ENCODE results near the gene DCP2.
"Not testable (repeated sequence)": the region's sequence is repeated elsewhere in the genome, so short reads cannot be mapped to it uniquely, and the experiment has no call there.

DCP2 gene

GRCh38 chr5:112948458-112948857, 28.1 kb upstream of the DCP2 start:
- no peak overlapping the region for H3K9ac ChIP-seq (ENCODE audit: low read length in 5 of 5)
- no peak overlapping the region for H3K27ac ChIP-seq (ENCODE audit: low read depth, low read length)
- H3K36me3 ChIP-seq (ENCODE audit: control insufficient read depth in 5 of 5, insufficient read depth in 5 of 5, low read length in 5 of 5) = no peaks in the 10 kb centered on the region
- H3K4me1 ChIP-seq (ENCODE audit: control insufficient read depth in 5 of 5, insufficient read depth in 5 of 5, low read length in 5 of 5) = no peaks in the 10 kb centered on the region
- no peak overlapping the region for H3K4me3 ChIP-seq (ENCODE audit: low read depth in 1 of 5, low read length in 5 of 5)
- no peaks in the 10 kb centered on the region for H3K9me3 ChIP-seq (ENCODE audit: control insufficient read depth in 5 of 5, low read length in 5 of 5)
- H3K27me3 ChIP-seq (ENCODE audit: control insufficient read depth in 5 of 5, insufficient read depth in 4 of 5, low read length in 5 of 5) = no peaks in the 10 kb centered on the region

GRCh38 chr5:112951124-112951702, 25.4 kb upstream of the DCP2 start:
- H3K9ac ChIP-seq (ENCODE audit: low read length in 5 of 5) = no peak overlapping the region
- no peaks in the 10 kb centered on the region for H3K9me3 ChIP-seq (ENCODE audit: control insufficient read depth in 5 of 5, low read length in 5 of 5)
- no peak overlapping the region for H3K4me3 ChIP-seq (ENCODE audit: low read depth in 1 of 5, low read length in 5 of 5)
- H3K27ac ChIP-seq (ENCODE audit: low read depth, low read length) = no peak overlapping the region
- no peaks in the 10 kb centered on the region for H3K36me3 ChIP-seq (ENCODE audit: control insufficient read depth in 5 of 5, insufficient read depth in 5 of 5, low read length in 5 of 5)
- H3K4me1 ChIP-seq (ENCODE audit: control insufficient read depth in 5 of 5, insufficient read depth in 5 of 5, low read length in 5 of 5) = no peaks in the 10 kb centered on the region
- no peaks in the 10 kb centered on the region for H3K27me3 ChIP-seq (ENCODE audit: control insufficient read depth in 5 of 5, insufficient read depth in 4 of 5, low read length in 5 of 5)

- H3K36me3 ChIP-seq (ENCODE audit: control insufficient read depth in 5 of 5, insufficient read depth in 5 of 5, low read length in 5 of 5) = no peaks in the 10 kb centered on the region
- no peak overlapping the region for H3K4me3 ChIP-seq (ENCODE audit: low read depth in 1 of 5, low read length in 5 of 5)
- H3K4me1 ChIP-seq (ENCODE audit: control insufficient read depth in 5 of 5, insufficient read depth in 5 of 5, low read length in 5 of 5) = peaks cover 2 to 25% (median 15%) of the 10 kb centered on the region in 5 donors
- H3K9ac ChIP-seq (ENCODE audit: low read length in 5 of 5) = no peak overlapping the region
- H3K9me3 ChIP-seq (ENCODE audit: control insufficient read depth in 5 of 5, low read length in 5 of 5) = no peaks in the 10 kb centered on the region
- no peaks in the 10 kb centered on the region for H3K27me3 ChIP-seq (ENCODE audit: control insufficient read depth in 5 of 5, insufficient read depth in 4 of 5, low read length in 5 of 5)
- no peak overlapping the region for H3K27ac ChIP-seq (ENCODE audit: low read depth, low read length)
Measured at GRCh38 chr5:112956606-112957005, 20.0 kb upstream of the DCP2 start.

GRCh38 chr5:112957036-112957808, 19.4 kb upstream of the DCP2 start:
- H3K27ac ChIP-seq (ENCODE audit: low read depth, low read length) = peak overlapping the region; percentile 82
- no peak overlapping the region for H3K4me3 ChIP-seq (ENCODE audit: low read depth in 1 of 5, low read length in 5 of 5)
- H3K9me3 ChIP-seq (ENCODE audit: control insufficient read depth in 5 of 5, low read length in 5 of 5) = no peaks in the 10 kb centered on the region
- H3K9ac ChIP-seq (ENCODE audit: low read length in 5 of 5) = no peak overlapping the region
- no peaks in the 10 kb centered on the region for H3K27me3 ChIP-seq (ENCODE audit: control insufficient read depth in 5 of 5, insufficient read depth in 4 of 5, low read length in 5 of 5)
- H3K4me1 ChIP-seq (ENCODE audit: control insufficient read depth in 5 of 5, insufficient read depth in 5 of 5, low read length in 5 of 5) = peaks cover 2 to 25% (median 15%) of the 10 kb centered on the region in 5 donors
- no peaks in the 10 kb centered on the region for H3K36me3 ChIP-seq (ENCODE audit: control insufficient read depth in 5 of 5, insufficient read depth in 5 of 5, low read length in 5 of 5)

- Histone ChIP-seq H3K9me3 (ENCODE audit: control insufficient read depth in 5 of 5, low read length in 5 of 5) (no peaks in the 10 kb centered on the region), H3K27me3 (ENCODE audit: control insufficient read depth in 5 of 5, insufficient read depth in 4 of 5, low read length in 5 of 5) (no peaks in the 10 kb centered on the region), H3K9ac (ENCODE audit: low read length in 5 of 5) (peak overlapping the region in 2 of 5 donors; percentile 7 to 57), H3K36me3 (ENCODE audit: control insufficient read depth in 5 of 5, insufficient read depth in 5 of 5, low read length in 5 of 5) (no peaks in the 10 kb centered on the region), H3K4me3 (ENCODE audit: low read depth in 1 of 5, low read length in 5 of 5) (no peak overlapping the region), H3K27ac (ENCODE audit: low read depth, low read length) (peak overlapping the region; percentile 82), H3K4me1 (ENCODE audit: control insufficient read depth in 5 of 5, insufficient read depth in 5 of 5, low read length in 5 of 5) (peaks cover 2 to 25% (median 17%) of the 10 kb centered on the region in 5 donors)
Measured at GRCh38 chr5:112958093-112959088, 18.2 kb upstream of the DCP2 start.

- H3K27ac ChIP-seq (ENCODE audit: low read depth, low read length) = not testable (repeated sequence)
Measured at GRCh38 chr5:112959872-112960271, 16.7 kb upstream of the DCP2 start.

GRCh38 chr5:112960315-112960714, 16.3 kb upstream of the DCP2 start:
- H3K9ac ChIP-seq (ENCODE audit: low read length in 5 of 5) = no peak overlapping the region
- no peaks in the 10 kb centered on the region for H3K27me3 ChIP-seq (ENCODE audit: control insufficient read depth in 5 of 5, insufficient read depth in 4 of 5, low read length in 5 of 5)
- H3K36me3 ChIP-seq (ENCODE audit: control insufficient read depth in 5 of 5, insufficient read depth in 5 of 5, low read length in 5 of 5) = no peaks in the 10 kb centered on the region
- H3K9me3 ChIP-seq (ENCODE audit: control insufficient read depth in 5 of 5, low read length in 5 of 5) = no peaks in the 10 kb centered on the region
- peaks cover 2 to 28% (median 18%) of the 10 kb centered on the region in 5 donors for H3K4me1 ChIP-seq (ENCODE audit: control insufficient read depth in 5 of 5, insufficient read depth in 5 of 5, low read length in 5 of 5)
- no peak overlapping the region for H3K27ac ChIP-seq (ENCODE audit: low read depth, low read length)
- no peak overlapping the region for H3K4me3 ChIP-seq (ENCODE audit: low read depth in 1 of 5, low read length in 5 of 5)

More at GRCh38 chr5:112959872-112960271, 16.7 kb upstream of the DCP2 start:
- H3K9ac ChIP-seq (ENCODE audit: low read length in 5 of 5); H3K36me3 ChIP-seq (ENCODE audit: control insufficient read depth in 5 of 5, insufficient read depth in 5 of 5, low read length in 5 of 5); H3K27me3 ChIP-seq (ENCODE audit: control insufficient read depth in 5 of 5, insufficient read depth in 4 of 5, low read length in 5 of 5); H3K9me3 ChIP-seq (ENCODE audit: control insufficient read depth in 5 of 5, low read length in 5 of 5); H3K4me3 ChIP-seq (ENCODE audit: low read depth in 1 of 5, low read length in 5 of 5): not testable (repeated sequence)
- peaks cover 2 to 28% (median 18%) of the 10 kb centered on the region in 5 donors for H3K4me1 ChIP-seq (ENCODE audit: control insufficient read depth in 5 of 5, insufficient read depth in 5 of 5, low read length in 5 of 5)

- H3K36me3 ChIP-seq (ENCODE audit: control insufficient read depth in 5 of 5, insufficient read depth in 5 of 5, low read length in 5 of 5) = no peaks in the 10 kb centered on the region
- no peaks in the 10 kb centered on the region for H3K27me3 ChIP-seq (ENCODE audit: control insufficient read depth in 5 of 5, insufficient read depth in 4 of 5, low read length in 5 of 5)
- no peak overlapping the region for H3K4me3 ChIP-seq (ENCODE audit: low read depth in 1 of 5, low read length in 5 of 5)
- H3K4me1 ChIP-seq (ENCODE audit: control insufficient read depth in 5 of 5, insufficient read depth in 5 of 5, low read length in 5 of 5) = peaks cover 2 to 28% (median 18%) of the 10 kb centered on the region in 5 donors
- H3K9ac ChIP-seq (ENCODE audit: low read length in 5 of 5) = no peak overlapping the region
- no peaks in the 10 kb centered on the region for H3K9me3 ChIP-seq (ENCODE audit: control insufficient read depth in 5 of 5, low read length in 5 of 5)
- H3K27ac ChIP-seq (ENCODE audit: low read depth, low read length) = no peak overlapping the region
Measured at GRCh38 chr5:112960863-112961504, 15.6 kb upstream of the DCP2 start.

- Histone ChIP-seq H3K4me1 (ENCODE audit: control insufficient read depth in 5 of 5, insufficient read depth in 5 of 5, low read length in 5 of 5) (peaks cover 0 to 15% (median 9%) of the 10 kb centered on the region in 5 donors), H3K27ac (ENCODE audit: low read depth, low read length) (peak overlapping the region; percentile 55)
- H3K4me3 ChIP-seq (ENCODE audit: low read depth in 1 of 5, low read length in 5 of 5); H3K36me3 ChIP-seq (ENCODE audit: control insufficient read depth in 5 of 5, insufficient read depth in 5 of 5, low read length in 5 of 5); H3K9ac ChIP-seq (ENCODE audit: low read length in 5 of 5); H3K27me3 ChIP-seq (ENCODE audit: control insufficient read depth in 5 of 5, insufficient read depth in 4 of 5, low read length in 5 of 5); H3K9me3 ChIP-seq (ENCODE audit: control insufficient read depth in 5 of 5, low read length in 5 of 5): not testable (repeated sequence)
Measured at GRCh38 chr5:112963374-112963733, 13.2 kb upstream of the DCP2 start.

Measured in subcutaneous abdominal adipose tissue (tissue), 5 donors.